Astrocyte (in vitro differentiated cells and primary cell): Measurements from ENCODE around the gene CDH13. TPM values are rescaled to one million over a fixed set of nuclear protein-coding genes. Genes with fewer than 3 reads are reported as not detected.

Experiments used
- DNase-seq: peaks from one replicate; pipeline ENCODE4 v3.0.0-alpha.2; 2010; ENCODE audit warnings: low read depth
- FAIRE-seq: peaks from 2 replicates; lab custom pipeline; 2011; peaks lifted over from hg19 to GRCh38; lab: Jason Lieb, UNC
- H2AFZ ChIP-seq: 2 replicates; pipeline ENCODE4 v1.6.0; 2012; ENCODE audit warnings: low read depth, low read length, inconsistent platforms
- H3K27ac ChIP-seq: 2 replicates; pipeline ENCODE4 v1.5.1; 2011; ENCODE audit warnings: low read depth, low read length, inconsistent platforms
- H3K27me3 ChIP-seq: 2 replicates; pipeline ENCODE4 v1.6.0; 2011; ENCODE audit warnings: low read length, inconsistent platforms; ENCODE audit not compliant: insufficient read depth
- H3K36me3 ChIP-seq: 2 replicates; pipeline ENCODE4 v1.5.1; 2011; ENCODE audit warnings: low read length, inconsistent platforms; ENCODE audit not compliant: insufficient read depth
- H3K4me1 ChIP-seq: 2 replicates; pipeline ENCODE4 v1.5.1; 2011; ENCODE audit warnings: low read length, inconsistent platforms; ENCODE audit not compliant: insufficient read depth
- H3K4me2 ChIP-seq: 2 replicates; pipeline ENCODE4 v1.6.0; 2012; ENCODE audit warnings: low read length, inconsistent platforms
- H3K4me3 ChIP-seq: 2 replicates; pipeline ENCODE4 v1.5.1; 2011; ENCODE audit warnings: low read depth, mild to moderate bottlenecking, low read length, inconsistent platforms; ENCODE audit not compliant: insufficient read depth
- H3K79me2 ChIP-seq: 2 replicates; pipeline ENCODE4 v1.6.0; 2012; ENCODE audit warnings: mild to moderate bottlenecking, low read length, inconsistent platforms; ENCODE audit not compliant: insufficient read depth
- H3K9ac ChIP-seq: 2 replicates; pipeline ENCODE4 v1.6.0; 2012; ENCODE audit warnings: mild to moderate bottlenecking, low read length, inconsistent platforms
- H3K9me3 ChIP-seq: 2 replicates; pipeline ENCODE4 v1.5.1; 2012; ENCODE audit warnings: low read depth, mild to moderate bottlenecking, low read length, inconsistent platforms; ENCODE audit not compliant: insufficient read depth
- H4K20me1 ChIP-seq: 2 replicates; pipeline ENCODE4 v1.6.0; 2012; ENCODE audit warnings: low read length, inconsistent platforms; ENCODE audit not compliant: insufficient read depth
- H3K27ac Mint-ChIP-seq: one replicate; pipeline ENCODE4 v1.8.0; 2021; ENCODE audit warnings: mild to moderate bottlenecking, mixed read lengths; ENCODE audit not compliant: unreplicated experiment
- H3K27me3 Mint-ChIP-seq: one replicate; pipeline ENCODE4 v1.8.0; 2021; ENCODE audit warnings: low read depth, mixed read lengths; ENCODE audit not compliant: unreplicated experiment
- H3K36me3 Mint-ChIP-seq: one replicate; pipeline ENCODE4 v1.8.0; 2021; ENCODE audit warnings: low read depth, mixed read lengths; ENCODE audit not compliant: unreplicated experiment
- H3K4me1 Mint-ChIP-seq: one replicate; pipeline ENCODE4 v1.8.0; 2021; ENCODE audit warnings: low read depth, mixed read lengths; ENCODE audit not compliant: unreplicated experiment
- H3K4me3 Mint-ChIP-seq: one replicate; pipeline ENCODE4 v1.8.0; 2021; ENCODE audit warnings: mild to moderate bottlenecking, moderate library complexity, mixed read lengths; ENCODE audit not compliant: unreplicated experiment
- H3K9me3 Mint-ChIP-seq: one replicate; pipeline ENCODE4 v1.8.0; 2021; ENCODE audit warnings: mild to moderate bottlenecking, mixed read lengths; ENCODE audit not compliant: unreplicated experiment
- CTCF ChIP-seq: IDR thresholded peaks from 2 replicates; pipeline ENCODE4 v1.5.1; 2011; ENCODE audit warnings: low read depth, mild to moderate bottlenecking, inconsistent platforms, low read length, moderate library complexity; ENCODE audit not compliant: insufficient read depth
- EZH2 ChIP-seq: IDR thresholded peaks from 2 replicates; pipeline ENCODE4 v1.6.1; 2012; ENCODE audit warnings: mild to moderate bottlenecking, low read length, inconsistent platforms; ENCODE audit not compliant: insufficient read depth
- total RNA-seq: library from RNA; stranded (reverse); gene quantifications from 2 replicates; pipeline ENCODE4 v1.2.1, GENCODE V29; 2021

CDH13 gene
- total RNA-seq, 1 donor from 2014 or later, result 41.7 TPM

- no peaks in the 10 kb centered on the region for H3K4me1 ChIP-seq
- DNase-seq (no peak), FAIRE-seq (no peak)
- H3K27me3 ChIP-seq, result no peaks in the 10 kb centered on the region
- no peaks in the 10 kb centered on the region for H3K79me2 ChIP-seq
- no peak overlapping the region for H2AFZ ChIP-seq
- no peaks in the 10 kb centered on the region for H3K9me3 ChIP-seq
- no peaks in the 10 kb centered on the region for H4K20me1 ChIP-seq
- TF ChIP-seq CTCF (no peak), EZH2 (no peak)
- no peak overlapping the region for H3K4me3 Mint-ChIP-seq
- no peaks in the 10 kb centered on the region for H3K4me1 Mint-ChIP-seq
- no peak overlapping the region for H3K4me2 ChIP-seq
- H3K27me3 Mint-ChIP-seq, result peaks cover 22% of the 10 kb centered on the region
- H3K4me3 ChIP-seq, result no peak overlapping the region
- no peaks in the 10 kb centered on the region for H3K36me3 ChIP-seq
- peaks cover 3% of the 10 kb centered on the region for H3K9me3 Mint-ChIP-seq
- no peak overlapping the region for H3K27ac ChIP-seq
- H3K9ac ChIP-seq, result no peak overlapping the region
- H3K27ac Mint-ChIP-seq, result no peak overlapping the region
- no peaks in the 10 kb centered on the region for H3K36me3 Mint-ChIP-seq
These were observed 1049.3 kb downstream of the CDH13 start for GRCh38 chr16:83676086-83676485.

GRCh38 chr16:83680980-83681379 is 1054.2 kb downstream of the CDH13 start:
- FAIRE-seq (no peak), DNase-seq (no peak)
- Histone ChIP-seq H3K79me2 (no peaks in the 10 kb centered on the region), H3K27ac (no peak overlapping the region), H3K36me3 (no peaks in the 10 kb centered on the region), H3K9ac (no peak overlapping the region), H3K4me1 (no peaks in the 10 kb centered on the region), H3K27me3 (no peaks in the 10 kb centered on the region), H3K4me3 (no peak overlapping the region), H3K4me2 (no peak overlapping the region), H2AFZ (no peak overlapping the region), H3K9me3 (no peaks in the 10 kb centered on the region), H4K20me1 (no peaks in the 10 kb centered on the region)
- H3K4me1 Mint-ChIP-seq, result peaks cover 9% of the 10 kb centered on the region
- H3K27ac Mint-ChIP-seq, result no peak overlapping the region
- H3K36me3 Mint-ChIP-seq, result no peaks in the 10 kb centered on the region
- TF ChIP-seq CTCF, result no peak
- TF ChIP-seq EZH2, result no peak
- peaks cover 28% of the 10 kb centered on the region for H3K27me3 Mint-ChIP-seq
- peaks cover 5% of the 10 kb centered on the region for H3K9me3 Mint-ChIP-seq
- H3K4me3 Mint-ChIP-seq, result no peak overlapping the region

GRCh38 chr16:83681381-83681956 is 1054.7 kb downstream of the CDH13 start:
- Histone ChIP-seq H3K27me3 (no peaks in the 10 kb centered on the region), H3K9me3 (no peaks in the 10 kb centered on the region), H3K4me1 (no peaks in the 10 kb centered on the region), H3K9ac (no peak overlapping the region), H3K4me2 (no peak overlapping the region), H3K36me3 (no peaks in the 10 kb centered on the region), H3K79me2 (no peaks in the 10 kb centered on the region), H3K27ac (no peak overlapping the region), H2AFZ (no peak overlapping the region), H3K4me3 (no peak overlapping the region), H4K20me1 (no peaks in the 10 kb centered on the region)
- H3K36me3 Mint-ChIP-seq, result no peaks in the 10 kb centered on the region
- no peak overlapping the region for H3K27ac Mint-ChIP-seq
- FAIRE-seq (no peak), DNase-seq (no peak)
- TF ChIP-seq EZH2 (no peak), CTCF (no peak)
- peaks cover 28% of the 10 kb centered on the region for H3K27me3 Mint-ChIP-seq
- peaks cover 9% of the 10 kb centered on the region for H3K4me1 Mint-ChIP-seq
- H3K9me3 Mint-ChIP-seq, result peaks cover 5% of the 10 kb centered on the region
- H3K4me3 Mint-ChIP-seq, result no peak overlapping the region
